NT2/D1 (cell line): ENCODE measurements around the gene TMEM97.

ENCODE experiments used
- DNase-seq: peaks from one replicate; pipeline ENCODE4 v3.0.0-alpha.2; 2011; ENCODE audit warnings: low read depth, low spot score
- H3K27me3 ChIP-seq: 2 replicates; pipeline ENCODE4 v1.6.0; 2011; ENCODE audit warnings: mild to moderate bottlenecking; ENCODE audit not compliant: insufficient read length, insufficient read depth
- H3K36me3 ChIP-seq: 2 replicates; pipeline ENCODE4 v1.6.1; 2011; ENCODE audit warnings: mild to moderate bottlenecking, low read length, mixed read lengths; ENCODE audit not compliant: insufficient read depth, insufficient read length
- H3K4me1 ChIP-seq: 2 replicates; pipeline ENCODE4 v1.5.1; 2011; ENCODE audit not compliant: insufficient read depth, insufficient read length
- H3K4me3 ChIP-seq: 2 replicates; pipeline ENCODE4 v1.5.1; 2011; ENCODE audit warnings: low read depth; ENCODE audit not compliant: insufficient read length
- H3K9ac ChIP-seq: 2 replicates; pipeline ENCODE4 v1.6.0; 2011; ENCODE audit warnings: low read depth; ENCODE audit not compliant: insufficient read length
- H3K9me3 ChIP-seq: 2 replicates; pipeline ENCODE4 v1.5.1; 2011; ENCODE audit warnings: mild to moderate bottlenecking, low read length; ENCODE audit not compliant: insufficient read depth
- SUZ12 ChIP-seq: IDR thresholded peaks from 2 replicates; pipeline ENCODE4 v1.6.1; 2011; ENCODE audit not compliant: insufficient read length, insufficient read depth; ENCODE audit errors: extremely low read depth
- YY1 ChIP-seq: IDR thresholded peaks from 2 replicates; pipeline ENCODE4 v1.6.1; 2011; ENCODE audit not compliant: insufficient read length, insufficient read depth
- ZNF274 ChIP-seq: IDR thresholded peaks from 2 replicates; pipeline ENCODE4 v1.6.1; 2011; ENCODE audit warnings: mild to moderate bottlenecking, low read depth, low read length

The TMEM97 gene

GRCh38 chr17:28293994-28294393 lies 25.0 kb upstream of the TMEM97 start:
- no peaks in the 10 kb centered on the region for H3K27me3 ChIP-seq
- DNase-seq, result no peak
- no peaks in the 10 kb centered on the region for H3K4me1 ChIP-seq

GRCh38 chr17:28295677-28296578 lies 23.1 kb upstream of the TMEM97 start:
- H3K4me3 ChIP-seq, result no peak overlapping the region
- TF ChIP-seq SUZ12, result no peak
- no peak for TF ChIP-seq YY1
- no peak for TF ChIP-seq ZNF274
- H3K4me1 ChIP-seq, result no peaks in the 10 kb centered on the region
- H3K27me3 ChIP-seq, result no peaks in the 10 kb centered on the region
- no peaks in the 10 kb centered on the region for H3K36me3 ChIP-seq
- no peak for DNase-seq
- H3K9ac ChIP-seq, result no peak overlapping the region
- H3K9me3 ChIP-seq, result no peaks in the 10 kb centered on the region

More at GRCh38 chr17:28293994-28294393, 25.0 kb upstream of the TMEM97 start:
- Histone ChIP-seq H3K36me3 (no peaks in the 10 kb centered on the region), H3K9ac (no peak overlapping the region), H3K4me3 (no peak overlapping the region), H3K9me3 (no peaks in the 10 kb centered on the region)
- TF ChIP-seq SUZ12, result no peak
- TF ChIP-seq YY1, result no peak
- no peak for TF ChIP-seq ZNF274

GRCh38 chr17:28298449-28298848 lies 20.6 kb upstream of the TMEM97 start:
- Histone ChIP-seq H3K4me1 (no peaks in the 10 kb centered on the region), H3K9ac (no peak overlapping the region), H3K4me3 (no peak overlapping the region), H3K27me3 (no peaks in the 10 kb centered on the region), H3K9me3 (no peaks in the 10 kb centered on the region), H3K36me3 (no peaks in the 10 kb centered on the region)
- no peak for DNase-seq
- TF ChIP-seq YY1 (no peak), SUZ12 (no peak), ZNF274 (no peak)

- Histone ChIP-seq H3K9ac (no peak overlapping the region), H3K36me3 (no peaks in the 10 kb centered on the region), H3K27me3 (no peaks in the 10 kb centered on the region), H3K9me3 (no peaks in the 10 kb centered on the region), H3K4me1 (no peaks in the 10 kb centered on the region), H3K4me3 (no peak overlapping the region)
- no peak for TF ChIP-seq SUZ12
- no peak for TF ChIP-seq ZNF274
- no peak for TF ChIP-seq YY1
- no peak for DNase-seq
Observed at GRCh38 chr17:28306954-28307401, 12.0 kb upstream of the TMEM97 start.

GRCh38 chr17:28313841-28314240 lies 5.2 kb upstream of the TMEM97 start:
- TF ChIP-seq SUZ12 (no peak), YY1 (no peak), ZNF274 (no peak)
- Histone ChIP-seq H3K4me1 (no peaks in the 10 kb centered on the region), H3K9ac (no peak overlapping the region), H3K9me3 (no peaks in the 10 kb centered on the region), H3K36me3 (no peaks in the 10 kb centered on the region), H3K4me3 (no peak overlapping the region), H3K27me3 (no peaks in the 10 kb centered on the region)
- DNase-seq, result no peak

- Histone ChIP-seq H3K9me3 (no peaks in the 10 kb centered on the region), H3K36me3 (peaks cover 7% of the 10 kb centered on the region), H3K4me1 (no peaks in the 10 kb centered on the region), H3K4me3 (no peak overlapping the region), H3K9ac (no peak overlapping the region), H3K27me3 (no peaks in the 10 kb centered on the region)
- no peak for TF ChIP-seq ZNF274
- TF ChIP-seq YY1, result no peak
- no peak for TF ChIP-seq SUZ12
- DNase-seq, result no peak
Observed at GRCh38 chr17:28315846-28316705, 2.9 kb upstream of the TMEM97 start.
